ENCODE results near the gene SNAPC3. TPM values are rescaled to one million over a fixed set of nuclear protein-coding genes. Genes with fewer than 3 reads are reported as not detected.
A peak's percentile ranks its signal among the peaks of the same experiment; 100 is the strongest.

SNAPC3 gene
- total RNA-seq, 2 donors from 2014 or later, result 36.9 to 56.6 TPM

- no peak for TF ChIP-seq CTCF (IDR thresholded peaks at IDR 0.05)
- intact Hi-C loops (cut with DNase I), result no loop called here
Measured at GRCh38 chr9:15381491-15381890, 41.2 kb upstream of the SNAPC3 start.

GRCh38 chr9:15386465-15386864 is 36.2 kb upstream of the SNAPC3 start:
- H3K27me3 ChIP-seq, result no peaks in the 10 kb centered on the region
- no peak for TF ChIP-seq CTCF (IDR thresholded peaks at IDR 0.05)
- no peak overlapping the region for H3K27ac ChIP-seq
- no peaks in the 10 kb centered on the region for H3K4me1 ChIP-seq
- intact Hi-C loops (cut with DNase I), result no loop called here
- no peak overlapping the region for H3K4me3 ChIP-seq
- no peak overlapping the region for H3K9ac ChIP-seq (ENCODE audit: low read depth in 2 of 2, low read length in 2 of 2)
- no peaks in the 10 kb centered on the region for H3K9me3 ChIP-seq
- DNase-seq, result no peak
- H3K36me3 ChIP-seq, result no peaks in the 10 kb centered on the region

More at GRCh38 chr9:15381491-15381890, 41.2 kb upstream of the SNAPC3 start:
- no peaks in the 10 kb centered on the region for H3K36me3 ChIP-seq
- H3K4me3 ChIP-seq, result no peak overlapping the region
- no peak for DNase-seq
- no peaks in the 10 kb centered on the region for H3K4me1 ChIP-seq
- no peaks in the 10 kb centered on the region for H3K9me3 ChIP-seq
- no peaks in the 10 kb centered on the region for H3K27me3 ChIP-seq
- H3K9ac ChIP-seq (ENCODE audit: low read depth in 2 of 2, low read length in 2 of 2), result no peak overlapping the region
- no peak overlapping the region for H3K27ac ChIP-seq

- Histone ChIP-seq H3K27me3 (no peaks in the 10 kb centered on the region), H3K27ac (no peak overlapping the region), H3K9me3 (no peaks in the 10 kb centered on the region), H3K36me3 (no peaks in the 10 kb centered on the region), H3K9ac (ENCODE audit: low read depth in 2 of 2, low read length in 2 of 2) (peak overlapping the region in 1 of 2 donors; percentile 6), H3K4me1 (no peaks in the 10 kb centered on the region), H3K4me3 (no peak overlapping the region)
- intact Hi-C loops (cut with DNase I), result no loop called here
- no peak for TF ChIP-seq CTCF (IDR thresholded peaks at IDR 0.05)
- no peak for DNase-seq
Measured at GRCh38 chr9:15389173-15389572, 33.5 kb upstream of the SNAPC3 start.

- DNase-seq, result no peak
- H3K27ac ChIP-seq, result peak overlapping the region; percentile 42
- H3K4me1 ChIP-seq, result no peaks in the 10 kb centered on the region
- no peaks in the 10 kb centered on the region for H3K27me3 ChIP-seq
- intact Hi-C loops (cut with DNase I), result no loop called here
- no peaks in the 10 kb centered on the region for H3K9me3 ChIP-seq
- no peak overlapping the region for H3K4me3 ChIP-seq
- no peak for TF ChIP-seq CTCF (IDR thresholded peaks at IDR 0.05)
- peak overlapping the region in 1 of 2 donors; percentile 6 for H3K9ac ChIP-seq (ENCODE audit: low read depth in 2 of 2, low read length in 2 of 2)
- no peaks in the 10 kb centered on the region for H3K36me3 ChIP-seq
Measured at GRCh38 chr9:15389631-15390030, 33.0 kb upstream of the SNAPC3 start.

GRCh38 chr9:15390201-15390600 is 32.5 kb upstream of the SNAPC3 start:
- Histone ChIP-seq H3K4me3 (no peak overlapping the region), H3K4me1 (no peaks in the 10 kb centered on the region), H3K9me3 (no peaks in the 10 kb centered on the region), H3K27me3 (no peaks in the 10 kb centered on the region), H3K36me3 (no peaks in the 10 kb centered on the region), H3K27ac (peak overlapping the region; percentile 42), H3K9ac (ENCODE audit: low read depth in 2 of 2, low read length in 2 of 2) (no peak overlapping the region)
- no peak for TF ChIP-seq CTCF (IDR thresholded peaks at IDR 0.05)
- intact Hi-C loops (cut with DNase I), result no loop called here
- no peak for DNase-seq

- H3K4me1 ChIP-seq, result no peaks in the 10 kb centered on the region
Measured at GRCh38 chr9:15392363-15392762, 30.3 kb upstream of the SNAPC3 start.

More at GRCh38 chr9:15392363-15392762, 30.3 kb upstream of the SNAPC3 start:
- Histone ChIP-seq H3K27ac (no peak overlapping the region), H3K4me3 (no peak overlapping the region), H3K9ac (ENCODE audit: low read depth in 2 of 2, low read length in 2 of 2) (no peak overlapping the region), H3K36me3 (no peaks in the 10 kb centered on the region), H3K27me3 (no peaks in the 10 kb centered on the region), H3K9me3 (no peaks in the 10 kb centered on the region)
- no peak for DNase-seq
- TF ChIP-seq CTCF (IDR thresholded peaks at IDR 0.05), result no peak
- intact Hi-C loops (cut with DNase I), result no loop called here

Data from colonic mucosa (tissue), 4 donors.